ENCODE measurements around the gene CALR. TPM values are rescaled to one million over a fixed set of nuclear protein-coding genes. Genes with fewer than 3 reads are reported as not detected.
A peak's percentile ranks its signal among the peaks of the same experiment; 100 is the strongest.
"Not testable (repeated sequence)": the region's sequence is repeated elsewhere in the genome, so short reads cannot be mapped to it uniquely, and the experiment has no call there.

The CALR gene
- polyA plus RNA-seq, 1 donor (not counting 4 experiments of a cell fraction or from before 2014, with no cell fraction given), result 899 TPM

DNA sequence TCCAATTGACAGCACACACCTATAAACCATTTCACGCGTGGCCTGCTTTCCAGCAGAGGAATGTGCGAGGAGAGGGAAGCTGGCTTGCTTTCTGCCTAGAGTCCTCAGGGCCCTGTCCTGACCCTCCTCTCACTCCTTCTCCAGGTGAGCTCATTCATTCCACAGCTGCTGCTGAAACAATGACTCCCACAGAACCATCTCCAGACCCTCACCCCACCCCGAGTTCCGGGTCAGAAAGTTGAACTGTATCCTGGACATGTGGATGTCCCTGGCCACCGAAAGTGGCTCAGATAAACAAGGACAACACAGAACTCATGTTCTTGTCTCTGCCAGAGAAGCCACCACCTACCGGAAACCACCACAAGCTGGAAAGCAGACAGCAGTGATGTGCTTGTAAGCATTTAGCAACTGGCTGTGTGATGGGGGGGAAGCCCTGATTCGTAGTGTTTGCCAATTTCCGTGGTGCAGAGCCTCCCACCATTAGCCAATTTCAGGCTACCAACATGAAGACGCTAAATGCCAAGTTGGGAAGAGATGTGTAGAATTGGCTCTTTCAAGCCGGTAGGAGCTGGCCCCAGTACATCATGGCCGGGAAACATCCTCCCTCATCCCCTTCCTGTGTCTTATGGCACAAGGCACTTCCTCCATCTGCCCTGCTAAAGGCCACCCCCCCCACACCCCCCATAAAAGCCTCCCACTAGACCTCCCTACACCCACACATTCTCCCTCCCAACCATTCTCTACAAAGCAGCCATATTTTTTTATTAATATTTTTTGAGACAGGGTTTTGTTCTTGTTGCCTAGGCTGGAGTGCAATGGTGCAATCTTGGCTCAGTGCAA lies 24.3 kb upstream of the CALR start:
- no peaks in the 10 kb centered on the region for H4K20me1 ChIP-seq (ENCODE audit: control insufficient read depth, extremely low read depth, insufficient read depth, low read length)
- TF ChIP-seq CTCF (optimal IDR thresholded peaks at IDR 0.05 in 1 of 3, IDR thresholded peaks at IDR 0.05 in 1 of 3, conservative IDR thresholded peaks at IDR 0.05 in 1 of 3; ENCODE audit: extremely low read depth in 1 of 3, insufficient read depth in 2 of 3, low read length in 3 of 3) (no peak), EZH2 (IDR thresholded peaks at IDR 0.05; ENCODE audit: low read length) (no peak)
- H3K4me3 ChIP-seq (ENCODE audit: control insufficient read depth in 2 of 3, extremely low read depth in 1 of 3, insufficient read depth in 2 of 3, low read depth in 1 of 3, low read length in 3 of 3), result no peak overlapping the region
- H3K4me1 ChIP-seq (ENCODE audit: control insufficient read depth, extremely low read depth, insufficient read depth, low read length), result peaks cover 11% of the 10 kb centered on the region
- DNase-seq (ENCODE audit: low read depth, low spot score) (no peak), FAIRE-seq (no peak)
- H3K9me3 ChIP-seq (ENCODE audit: control insufficient read depth, low read depth, low read length), result no peaks in the 10 kb centered on the region
- H3K9ac ChIP-seq (ENCODE audit: control insufficient read depth, extremely low read depth, insufficient read depth, low read length), result no peak overlapping the region
- no peaks in the 10 kb centered on the region for H3K27me3 ChIP-seq (ENCODE audit: control insufficient read depth, extremely low read depth, insufficient read depth, low read length)
- no peak overlapping the region for H3K4me2 ChIP-seq (ENCODE audit: control insufficient read depth, extremely low read depth, insufficient read depth, low read depth, low read length)
- H3K27ac ChIP-seq (ENCODE audit: control insufficient read depth, insufficient read depth, low read length), result no peak overlapping the region
- no peaks in the 10 kb centered on the region for H3K79me2 ChIP-seq (ENCODE audit: control insufficient read depth, insufficient read depth, low read length)
- peak overlapping the region; percentile 83 for H2AFZ ChIP-seq (ENCODE audit: control insufficient read depth, low read length)
- H3K36me3 ChIP-seq (ENCODE audit: control insufficient read depth in 2 of 2, extremely low read depth in 1 of 2, insufficient read depth in 2 of 2, low read length in 2 of 2), result no peaks in the 10 kb centered on the region
- dilution Hi-C loops (cut with MboI; ENCODE audit: extremely low pct_ligation_motif_present, low sequenced_read_pairs), result no loop called here
- H3K9me1 ChIP-seq (ENCODE audit: control insufficient read depth, extremely low read depth, insufficient read depth, low read length), result no peaks in the 10 kb centered on the region

GRCh38 chr19:12915860-12916259 lies 22.5 kb upstream of the CALR start:
- H3K27me3 ChIP-seq (ENCODE audit: control insufficient read depth, extremely low read depth, insufficient read depth, low read length); H3K9me3 ChIP-seq (ENCODE audit: control insufficient read depth, low read depth, low read length); H4K20me1 ChIP-seq (ENCODE audit: control insufficient read depth, extremely low read depth, insufficient read depth, low read length); DNase-seq (ENCODE audit: low read depth, low spot score); dilution Hi-C loops (cut with MboI; ENCODE audit: extremely low pct_ligation_motif_present, low sequenced_read_pairs); H3K9ac ChIP-seq (ENCODE audit: control insufficient read depth, extremely low read depth, insufficient read depth, low read length); H3K79me2 ChIP-seq (ENCODE audit: control insufficient read depth, insufficient read depth, low read length); H3K9me1 ChIP-seq (ENCODE audit: control insufficient read depth, extremely low read depth, insufficient read depth, low read length); H3K4me3 ChIP-seq (ENCODE audit: control insufficient read depth in 2 of 3, extremely low read depth in 1 of 3, insufficient read depth in 2 of 3, low read depth in 1 of 3, low read length in 3 of 3); H3K4me2 ChIP-seq (ENCODE audit: control insufficient read depth, extremely low read depth, insufficient read depth, low read depth, low read length); H2AFZ ChIP-seq (ENCODE audit: control insufficient read depth, low read length); H3K36me3 ChIP-seq (ENCODE audit: control insufficient read depth in 2 of 2, extremely low read depth in 1 of 2, insufficient read depth in 2 of 2, low read length in 2 of 2); FAIRE-seq; H3K27ac ChIP-seq (ENCODE audit: control insufficient read depth, insufficient read depth, low read length): not testable (repeated sequence)
- H3K4me1 ChIP-seq (ENCODE audit: control insufficient read depth, extremely low read depth, insufficient read depth, low read length), result peaks cover 12% of the 10 kb centered on the region

All from keratinocyte (primary cell).